Astrocyte (in vitro differentiated cells and primary cell): ENCODE data around the gene RBM46. TPM values are rescaled to one million over a fixed set of nuclear protein-coding genes. Genes with fewer than 3 reads are reported as not detected.

ENCODE experiments used
- DNase-seq: peaks from one replicate; pipeline ENCODE4 v3.0.0-alpha.2; 2010; ENCODE audit warnings: low read depth
- FAIRE-seq: peaks from 2 replicates; lab custom pipeline; 2011; peaks lifted over from hg19 to GRCh38; lab: Jason Lieb, UNC
- H2AFZ ChIP-seq: 2 replicates; pipeline ENCODE4 v1.6.0; 2012; ENCODE audit warnings: low read depth, low read length, inconsistent platforms
- H3K27ac ChIP-seq: 2 replicates; pipeline ENCODE4 v1.5.1; 2011; ENCODE audit warnings: low read depth, low read length, inconsistent platforms
- H3K27me3 ChIP-seq: 2 replicates; pipeline ENCODE4 v1.6.0; 2011; ENCODE audit warnings: low read length, inconsistent platforms; ENCODE audit not compliant: insufficient read depth
- H3K36me3 ChIP-seq: 2 replicates; pipeline ENCODE4 v1.5.1; 2011; ENCODE audit warnings: low read length, inconsistent platforms; ENCODE audit not compliant: insufficient read depth
- H3K4me1 ChIP-seq: 2 replicates; pipeline ENCODE4 v1.5.1; 2011; ENCODE audit warnings: low read length, inconsistent platforms; ENCODE audit not compliant: insufficient read depth
- H3K4me2 ChIP-seq: 2 replicates; pipeline ENCODE4 v1.6.0; 2012; ENCODE audit warnings: low read length, inconsistent platforms
- H3K4me3 ChIP-seq: 2 replicates; pipeline ENCODE4 v1.5.1; 2011; ENCODE audit warnings: low read depth, mild to moderate bottlenecking, low read length, inconsistent platforms; ENCODE audit not compliant: insufficient read depth
- H3K79me2 ChIP-seq: 2 replicates; pipeline ENCODE4 v1.6.0; 2012; ENCODE audit warnings: mild to moderate bottlenecking, low read length, inconsistent platforms; ENCODE audit not compliant: insufficient read depth
- H3K9ac ChIP-seq: 2 replicates; pipeline ENCODE4 v1.6.0; 2012; ENCODE audit warnings: mild to moderate bottlenecking, low read length, inconsistent platforms
- H3K9me3 ChIP-seq: 2 replicates; pipeline ENCODE4 v1.5.1; 2012; ENCODE audit warnings: low read depth, mild to moderate bottlenecking, low read length, inconsistent platforms; ENCODE audit not compliant: insufficient read depth
- H4K20me1 ChIP-seq: 2 replicates; pipeline ENCODE4 v1.6.0; 2012; ENCODE audit warnings: low read length, inconsistent platforms; ENCODE audit not compliant: insufficient read depth
- H3K27ac Mint-ChIP-seq: one replicate; pipeline ENCODE4 v1.8.0; 2021; ENCODE audit warnings: mild to moderate bottlenecking, mixed read lengths; ENCODE audit not compliant: unreplicated experiment
- H3K27me3 Mint-ChIP-seq: one replicate; pipeline ENCODE4 v1.8.0; 2021; ENCODE audit warnings: low read depth, mixed read lengths; ENCODE audit not compliant: unreplicated experiment
- H3K36me3 Mint-ChIP-seq: one replicate; pipeline ENCODE4 v1.8.0; 2021; ENCODE audit warnings: low read depth, mixed read lengths; ENCODE audit not compliant: unreplicated experiment
- H3K4me1 Mint-ChIP-seq: one replicate; pipeline ENCODE4 v1.8.0; 2021; ENCODE audit warnings: low read depth, mixed read lengths; ENCODE audit not compliant: unreplicated experiment
- H3K4me3 Mint-ChIP-seq: one replicate; pipeline ENCODE4 v1.8.0; 2021; ENCODE audit warnings: mild to moderate bottlenecking, moderate library complexity, mixed read lengths; ENCODE audit not compliant: unreplicated experiment
- H3K9me3 Mint-ChIP-seq: one replicate; pipeline ENCODE4 v1.8.0; 2021; ENCODE audit warnings: mild to moderate bottlenecking, mixed read lengths; ENCODE audit not compliant: unreplicated experiment
- EZH2 ChIP-seq: IDR thresholded peaks from 2 replicates; pipeline ENCODE4 v1.6.1; 2012; ENCODE audit warnings: mild to moderate bottlenecking, low read length, inconsistent platforms; ENCODE audit not compliant: insufficient read depth
- total RNA-seq: library from RNA; stranded (reverse); gene quantifications from 2 replicates; pipeline ENCODE4 v1.2.1, GENCODE V29; 2021
- TF ChIP-seq, protein P1 (sequence below): IDR thresholded peaks from 2 replicates; pipeline ENCODE4 v1.5.1; 2011; ENCODE audit warnings: low read depth, mild to moderate bottlenecking, inconsistent platforms, low read length, moderate library complexity; ENCODE audit not compliant: insufficient read depth

RBM46 gene
- total RNA-seq, 1 donor from 2014 or later = not detected

DNA sequence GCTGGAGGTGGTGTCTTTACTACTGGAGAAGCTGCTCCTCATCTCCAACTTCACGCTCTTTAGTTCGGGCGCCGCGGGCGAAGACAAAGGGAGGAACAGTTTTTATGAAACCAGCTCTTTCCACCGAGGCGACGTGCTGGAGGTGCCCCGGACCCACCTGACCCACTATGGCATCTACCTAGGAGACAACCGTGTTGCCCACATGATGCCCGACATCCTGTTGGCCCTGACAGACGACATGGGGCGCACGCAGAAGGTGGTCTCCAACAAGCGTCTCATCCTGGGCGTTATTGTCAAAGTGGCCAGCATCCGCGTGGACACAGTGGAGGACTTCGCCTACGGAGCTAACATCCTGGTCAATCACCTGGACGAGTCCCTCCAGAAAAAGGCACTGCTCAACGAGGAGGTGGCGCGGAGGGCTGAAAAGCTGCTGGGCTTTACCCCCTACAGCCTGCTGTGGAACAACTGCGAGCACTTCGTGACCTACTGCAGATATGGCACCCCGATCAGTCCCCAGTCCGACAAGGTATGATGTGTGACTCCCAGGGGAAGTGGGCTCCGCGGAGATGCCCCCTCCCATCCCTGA lies 36.6 kb upstream of the RBM46 start:
- Mint-ChIP-seq H3K27me3 (peaks cover 62% of the 10 kb centered on the region), H3K4me3 (peak overlapping the region; percentile 82), H3K9me3 (peaks cover 7% of the 10 kb centered on the region), H3K4me1 (peaks cover 5% of the 10 kb centered on the region), H3K36me3 (no peaks in the 10 kb centered on the region), H3K27ac (no peak overlapping the region)
- Histone ChIP-seq H3K27ac (no peak overlapping the region), H3K27me3 (peaks cover 41% of the 10 kb centered on the region), H3K36me3 (no peaks in the 10 kb centered on the region), H3K4me3 (peak overlapping the region; percentile 59), H4K20me1 (no peaks in the 10 kb centered on the region), H2AFZ (peak overlapping the region; percentile 72), H3K79me2 (no peaks in the 10 kb centered on the region), H3K9me3 (no peaks in the 10 kb centered on the region), H3K4me1 (peaks cover 22% of the 10 kb centered on the region), H3K4me2 (peak overlapping the region; percentile 83), H3K9ac (no peak overlapping the region)
- FAIRE-seq (no peak), DNase-seq (no peak)
- TF ChIP-seq, protein P1, sequence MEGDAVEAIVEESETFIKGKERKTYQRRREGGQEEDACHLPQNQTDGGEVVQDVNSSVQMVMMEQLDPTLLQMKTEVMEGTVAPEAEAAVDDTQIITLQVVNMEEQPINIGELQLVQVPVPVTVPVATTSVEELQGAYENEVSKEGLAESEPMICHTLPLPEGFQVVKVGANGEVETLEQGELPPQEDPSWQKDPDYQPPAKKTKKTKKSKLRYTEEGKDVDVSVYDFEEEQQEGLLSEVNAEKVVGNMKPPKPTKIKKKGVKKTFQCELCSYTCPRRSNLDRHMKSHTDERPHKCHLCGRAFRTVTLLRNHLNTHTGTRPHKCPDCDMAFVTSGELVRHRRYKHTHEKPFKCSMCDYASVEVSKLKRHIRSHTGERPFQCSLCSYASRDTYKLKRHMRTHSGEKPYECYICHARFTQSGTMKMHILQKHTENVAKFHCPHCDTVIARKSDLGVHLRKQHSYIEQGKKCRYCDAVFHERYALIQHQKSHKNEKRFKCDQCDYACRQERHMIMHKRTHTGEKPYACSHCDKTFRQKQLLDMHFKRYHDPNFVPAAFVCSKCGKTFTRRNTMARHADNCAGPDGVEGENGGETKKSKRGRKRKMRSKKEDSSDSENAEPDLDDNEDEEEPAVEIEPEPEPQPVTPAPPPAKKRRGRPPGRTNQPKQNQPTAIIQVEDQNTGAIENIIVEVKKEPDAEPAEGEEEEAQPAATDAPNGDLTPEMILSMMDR = no peak
- TF ChIP-seq EZH2 = no peak

DNA sequence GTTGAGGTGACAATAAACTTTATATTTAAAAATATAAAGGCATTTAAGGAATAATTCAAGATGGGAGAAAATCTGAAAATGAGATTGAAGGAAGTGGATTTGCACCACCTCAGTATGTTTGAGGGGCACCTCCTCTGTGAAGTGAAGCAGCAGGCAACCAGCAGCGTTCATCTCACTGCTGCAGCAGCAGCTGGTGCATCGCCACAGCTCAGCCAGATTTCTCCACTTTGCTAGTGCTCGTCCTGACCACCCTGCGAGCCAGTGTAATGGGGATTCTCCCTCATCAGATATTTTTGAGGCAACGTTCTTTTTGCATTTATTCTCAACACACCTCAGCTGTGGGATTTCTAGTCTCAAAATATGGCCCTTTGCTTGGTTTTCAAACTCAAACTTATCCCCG lies 23.4 kb upstream of the RBM46 start:
- H4K20me1 ChIP-seq = no peaks in the 10 kb centered on the region
- Mint-ChIP-seq H3K4me3 (no peak overlapping the region), H3K36me3 (no peaks in the 10 kb centered on the region), H3K4me1 (no peaks in the 10 kb centered on the region), H3K9me3 (no peaks in the 10 kb centered on the region), H3K27me3 (peaks cover 17% of the 10 kb centered on the region), H3K27ac (no peak overlapping the region)
- TF ChIP-seq EZH2 = no peak
- TF ChIP-seq, protein P1 = no peak
- no peaks in the 10 kb centered on the region for H3K27me3 ChIP-seq
- H2AFZ ChIP-seq = no peak overlapping the region
- DNase-seq (no peak), FAIRE-seq (no peak)
- no peak overlapping the region for H3K4me2 ChIP-seq
- H3K27ac ChIP-seq = no peak overlapping the region
- H3K36me3 ChIP-seq = no peaks in the 10 kb centered on the region
- no peaks in the 10 kb centered on the region for H3K9me3 ChIP-seq
- H3K79me2 ChIP-seq = no peaks in the 10 kb centered on the region
- H3K4me1 ChIP-seq = no peaks in the 10 kb centered on the region
- H3K9ac ChIP-seq = no peak overlapping the region
- no peak overlapping the region for H3K4me3 ChIP-seq

DNA sequence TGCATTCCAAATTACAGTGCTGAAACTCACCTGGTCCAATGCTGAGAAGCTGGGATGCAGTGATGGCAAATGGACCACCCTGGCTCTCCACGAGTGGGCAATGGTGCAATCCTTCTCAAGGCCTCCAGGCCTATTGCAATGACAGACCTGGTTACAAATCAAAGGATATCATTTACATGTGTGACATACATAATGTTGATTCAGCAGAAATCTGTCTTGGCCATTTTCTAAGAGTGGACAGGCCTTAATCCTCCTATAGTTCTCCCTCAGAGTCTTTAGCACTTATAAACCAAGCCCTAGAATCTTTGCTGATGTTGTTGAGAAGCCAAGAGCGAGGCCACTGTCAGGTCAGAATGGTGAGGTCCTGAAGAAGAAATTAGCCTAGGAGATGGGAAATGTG lies 20.2 kb upstream of the RBM46 start:
- H3K4me1 ChIP-seq = no peaks in the 10 kb centered on the region
- no peaks in the 10 kb centered on the region for H3K9me3 ChIP-seq
- no peak overlapping the region for H3K9ac ChIP-seq
- Mint-ChIP-seq H3K4me1 (no peaks in the 10 kb centered on the region), H3K4me3 (no peak overlapping the region), H3K9me3 (no peaks in the 10 kb centered on the region), H3K36me3 (no peaks in the 10 kb centered on the region), H3K27me3 (peaks cover 14% of the 10 kb centered on the region), H3K27ac (no peak overlapping the region)
- no peaks in the 10 kb centered on the region for H3K79me2 ChIP-seq
- FAIRE-seq = no peak
- H3K27ac ChIP-seq = no peak overlapping the region
- no peaks in the 10 kb centered on the region for H3K36me3 ChIP-seq
- no peak overlapping the region for H3K4me2 ChIP-seq
- H4K20me1 ChIP-seq = no peaks in the 10 kb centered on the region
- no peak overlapping the region for H2AFZ ChIP-seq
- no peak overlapping the region for H3K4me3 ChIP-seq
- TF ChIP-seq, protein P1 = no peak
- TF ChIP-seq EZH2 = no peak
- no peaks in the 10 kb centered on the region for H3K27me3 ChIP-seq
- DNase-seq = no peak
